ENCODE data around the gene HLA-C.
A peak's percentile ranks its signal among the peaks of the same experiment; 100 is the strongest.

The HLA-C gene

DNA sequence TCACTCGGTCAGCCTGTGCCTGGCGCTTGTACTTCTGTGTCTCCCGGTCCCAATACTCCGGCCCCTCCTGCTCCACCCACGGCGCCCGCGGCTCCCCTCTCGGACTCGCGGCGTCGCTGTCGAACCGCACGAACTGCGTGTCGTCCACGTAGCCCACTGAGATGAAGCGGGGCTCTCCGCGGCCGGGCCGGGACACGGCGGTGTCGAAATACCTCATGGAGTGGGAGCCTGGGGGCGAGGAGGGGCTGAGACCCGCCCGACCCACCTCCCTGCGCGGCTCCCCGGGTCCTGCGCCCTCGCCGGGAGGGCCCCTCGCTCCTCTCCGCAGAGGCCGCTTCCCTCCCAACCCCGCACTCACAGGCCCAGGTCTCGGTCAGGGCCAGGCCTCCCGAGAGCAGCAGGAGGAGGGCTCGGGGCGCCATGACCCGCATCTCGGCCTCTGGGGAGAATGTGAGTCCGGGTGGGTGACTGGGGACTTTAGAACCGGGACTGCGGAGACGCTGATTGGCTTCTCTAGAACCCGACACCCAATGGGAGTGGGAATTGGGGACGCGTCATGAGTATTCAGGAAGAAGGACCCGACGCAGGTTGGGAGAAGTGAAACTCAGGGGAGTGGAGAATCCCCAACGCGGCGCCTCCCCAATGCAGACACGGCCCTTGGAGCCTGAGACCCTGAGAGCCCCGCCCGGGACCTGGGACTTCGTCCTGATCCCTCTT, at the start of gene HLA-C:
Gene HLA-C (minus strand): TSS at position 452 of the 717 bp plus-strand sequence. CDS start 21 bp downstream, at position 431.
- Histone ChIP-seq H3K27ac (ENCODE audit: low read depth, low read length) (peak within 1 kb of the TSS; percentile 81), H3K9me3 (ENCODE audit: control insufficient read depth in 5 of 5, low read length in 5 of 5) (no peaks in the 10 kb centered on the region), H3K27me3 (ENCODE audit: control insufficient read depth in 5 of 5, insufficient read depth in 4 of 5, low read length in 5 of 5) (no peaks in the 10 kb centered on the region), H3K4me1 (ENCODE audit: control insufficient read depth in 5 of 5, insufficient read depth in 5 of 5, low read length in 5 of 5) (peaks cover 0 to 31% (median 20%) of the 10 kb centered on the region in 5 donors), H3K36me3 (ENCODE audit: control insufficient read depth in 5 of 5, insufficient read depth in 5 of 5, low read length in 5 of 5) (peaks cover 0 to 32% (median 13%) of the 10 kb centered on the region in 5 donors), H3K4me3 (ENCODE audit: low read depth in 1 of 5, low read length in 5 of 5) (peak within 1 kb of the TSS; percentile 70 to 78 (median 75)), H3K9ac (ENCODE audit: low read length in 5 of 5) (peak within 1 kb of the TSS; percentile 43 to 87 (median 86))

DNA sequence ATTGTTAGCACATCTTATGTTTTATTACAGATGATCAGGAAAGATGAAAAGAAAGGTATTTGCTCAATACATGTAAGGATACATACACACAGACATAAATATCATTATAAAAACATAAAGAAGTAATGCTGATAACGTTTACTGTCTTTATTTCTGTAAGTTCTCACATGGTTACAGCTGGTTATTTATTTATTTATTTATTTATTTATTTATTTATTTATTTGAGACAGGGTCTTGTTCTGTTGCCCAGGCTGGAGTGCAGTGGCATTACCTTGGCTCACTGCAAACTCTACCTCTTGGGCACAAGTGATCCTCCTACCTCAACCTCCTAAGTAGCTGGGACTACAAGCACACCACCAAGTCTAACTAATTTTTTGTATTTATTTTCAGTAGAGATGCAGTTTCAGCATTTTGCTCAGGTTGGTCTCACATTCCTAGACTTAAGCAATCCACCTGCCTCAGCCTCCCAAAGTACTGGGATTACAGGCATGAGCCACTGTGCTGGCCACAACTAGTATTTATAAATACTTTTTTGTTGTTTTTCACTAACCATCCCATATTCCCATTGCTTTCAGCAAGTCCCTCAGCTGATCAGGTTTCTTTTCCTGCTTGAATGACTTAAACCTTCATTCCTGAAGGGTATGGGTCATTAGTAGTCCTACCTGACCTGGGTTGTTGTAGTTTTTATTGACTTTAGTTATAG, 49.3 kb upstream of the HLA-C start:
- H3K27ac ChIP-seq (ENCODE audit: low read depth, low read length) = no peak overlapping the region
- H3K9ac ChIP-seq (ENCODE audit: low read length in 5 of 5) = no peak overlapping the region
- H3K4me3 ChIP-seq (ENCODE audit: low read depth in 1 of 5, low read length in 5 of 5) = no peak overlapping the region
- H3K9me3 ChIP-seq (ENCODE audit: control insufficient read depth in 5 of 5, low read length in 5 of 5) = no peaks in the 10 kb centered on the region
- H3K27me3 ChIP-seq (ENCODE audit: control insufficient read depth in 5 of 5, insufficient read depth in 4 of 5, low read length in 5 of 5) = peaks cover 0 to 1% (median 0%) of the 10 kb centered on the region in 5 donors
- no peaks in the 10 kb centered on the region for H3K4me1 ChIP-seq (ENCODE audit: control insufficient read depth in 5 of 5, insufficient read depth in 5 of 5, low read length in 5 of 5)
- H3K36me3 ChIP-seq (ENCODE audit: control insufficient read depth in 5 of 5, insufficient read depth in 5 of 5, low read length in 5 of 5) = no peaks in the 10 kb centered on the region

DNA sequence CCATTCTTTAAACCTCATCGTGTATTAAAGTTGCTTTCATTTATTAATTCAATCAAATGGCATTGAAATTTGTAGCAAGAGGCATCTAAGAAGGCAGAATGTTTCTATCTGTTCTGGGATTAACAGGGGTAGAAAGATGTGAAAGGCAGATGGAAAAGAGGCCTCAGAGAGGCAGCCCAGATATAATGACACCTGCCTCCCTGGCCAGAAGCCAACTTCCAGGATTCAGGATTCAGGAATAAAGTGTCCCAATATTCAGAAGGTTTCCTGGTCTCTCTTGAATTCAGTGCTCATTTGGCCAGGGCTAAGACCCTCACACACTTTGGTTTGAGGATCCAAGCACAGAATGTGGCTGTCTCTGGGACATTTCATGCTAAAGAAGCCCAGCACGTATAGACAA, 45.1 kb upstream of the HLA-C start:
- no peak overlapping the region for H3K27ac ChIP-seq (ENCODE audit: low read depth, low read length)
- H3K36me3 ChIP-seq (ENCODE audit: control insufficient read depth in 5 of 5, insufficient read depth in 5 of 5, low read length in 5 of 5) = no peaks in the 10 kb centered on the region

DNA sequence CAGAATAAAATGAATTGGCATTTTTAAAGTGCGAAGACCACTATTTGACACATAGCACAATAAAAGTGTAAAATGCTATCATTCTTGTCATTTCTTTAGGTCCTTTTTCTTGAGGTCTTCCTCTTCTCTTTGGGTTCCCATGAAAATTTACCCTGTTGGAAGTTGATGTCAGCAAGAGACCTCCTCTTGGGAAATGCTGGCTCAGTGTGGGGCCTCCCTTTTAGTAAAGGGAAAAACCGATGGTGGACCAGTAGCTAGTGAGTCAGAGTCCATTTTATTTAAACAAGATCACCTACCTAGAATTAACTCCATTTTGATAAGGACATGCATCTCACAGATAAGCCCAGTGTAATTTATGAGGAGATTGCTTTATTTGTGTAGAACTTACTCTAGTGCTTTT, 37.7 kb upstream of the HLA-C start:
- no peak overlapping the region for H3K4me3 ChIP-seq (ENCODE audit: low read depth in 1 of 5, low read length in 5 of 5)
- no peaks in the 10 kb centered on the region for H3K9me3 ChIP-seq (ENCODE audit: control insufficient read depth in 5 of 5, low read length in 5 of 5)
- H3K36me3 ChIP-seq (ENCODE audit: control insufficient read depth in 5 of 5, insufficient read depth in 5 of 5, low read length in 5 of 5) = no peaks in the 10 kb centered on the region
- H3K4me1 ChIP-seq (ENCODE audit: control insufficient read depth in 5 of 5, insufficient read depth in 5 of 5, low read length in 5 of 5) = peaks cover 0 to 11% (median 9%) of the 10 kb centered on the region in 5 donors
- H3K27me3 ChIP-seq (ENCODE audit: control insufficient read depth in 5 of 5, insufficient read depth in 4 of 5, low read length in 5 of 5) = peaks cover 7 to 35% (median 20%) of the 10 kb centered on the region in 5 donors
- no peak overlapping the region for H3K9ac ChIP-seq (ENCODE audit: low read length in 5 of 5)
- H3K27ac ChIP-seq (ENCODE audit: low read depth, low read length) = no peak overlapping the region

More for the DNA sequence above, 45.1 kb upstream of the HLA-C start:
- Histone ChIP-seq H3K9me3 (ENCODE audit: control insufficient read depth in 5 of 5, low read length in 5 of 5) (no peaks in the 10 kb centered on the region), H3K4me3 (ENCODE audit: low read depth in 1 of 5, low read length in 5 of 5) (no peak overlapping the region), H3K4me1 (ENCODE audit: control insufficient read depth in 5 of 5, insufficient read depth in 5 of 5, low read length in 5 of 5) (no peaks in the 10 kb centered on the region), H3K9ac (ENCODE audit: low read length in 5 of 5) (no peak overlapping the region), H3K27me3 (ENCODE audit: control insufficient read depth in 5 of 5, insufficient read depth in 4 of 5, low read length in 5 of 5) (peaks cover 0 to 4% (median 3%) of the 10 kb centered on the region in 5 donors)

DNA sequence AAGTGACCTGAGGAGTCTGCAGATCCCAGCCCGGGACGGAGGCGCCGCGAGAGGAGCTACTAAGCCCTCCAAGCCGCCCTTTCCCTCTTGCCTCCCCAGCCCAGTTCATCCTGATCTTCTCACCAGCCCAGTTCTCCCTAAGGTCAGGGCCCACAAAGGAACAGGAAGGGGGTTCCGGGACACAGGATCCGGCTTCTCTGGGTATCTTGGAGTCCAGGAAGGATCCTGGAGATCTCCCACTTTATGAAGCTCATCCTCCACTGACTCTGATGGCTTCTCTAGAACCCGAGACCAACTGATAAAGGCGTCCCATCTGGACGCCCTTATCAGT, 36.9 kb upstream of the HLA-C start:
- Histone ChIP-seq H3K9ac (ENCODE audit: low read length in 5 of 5) (no peak overlapping the region), H3K27ac (ENCODE audit: low read depth, low read length) (no peak overlapping the region), H3K36me3 (ENCODE audit: control insufficient read depth in 5 of 5, insufficient read depth in 5 of 5, low read length in 5 of 5) (no peaks in the 10 kb centered on the region), H3K4me1 (ENCODE audit: control insufficient read depth in 5 of 5, insufficient read depth in 5 of 5, low read length in 5 of 5) (peaks cover 0 to 11% (median 9%) of the 10 kb centered on the region in 5 donors), H3K9me3 (ENCODE audit: control insufficient read depth in 5 of 5, low read length in 5 of 5) (no peaks in the 10 kb centered on the region), H3K4me3 (ENCODE audit: low read depth in 1 of 5, low read length in 5 of 5) (peak overlapping the region in 3 of 5 donors; percentile 2 to 55 (median 52)), H3K27me3 (ENCODE audit: control insufficient read depth in 5 of 5, insufficient read depth in 4 of 5, low read length in 5 of 5) (peaks cover 7 to 35% (median 20%) of the 10 kb centered on the region in 5 donors)

DNA sequence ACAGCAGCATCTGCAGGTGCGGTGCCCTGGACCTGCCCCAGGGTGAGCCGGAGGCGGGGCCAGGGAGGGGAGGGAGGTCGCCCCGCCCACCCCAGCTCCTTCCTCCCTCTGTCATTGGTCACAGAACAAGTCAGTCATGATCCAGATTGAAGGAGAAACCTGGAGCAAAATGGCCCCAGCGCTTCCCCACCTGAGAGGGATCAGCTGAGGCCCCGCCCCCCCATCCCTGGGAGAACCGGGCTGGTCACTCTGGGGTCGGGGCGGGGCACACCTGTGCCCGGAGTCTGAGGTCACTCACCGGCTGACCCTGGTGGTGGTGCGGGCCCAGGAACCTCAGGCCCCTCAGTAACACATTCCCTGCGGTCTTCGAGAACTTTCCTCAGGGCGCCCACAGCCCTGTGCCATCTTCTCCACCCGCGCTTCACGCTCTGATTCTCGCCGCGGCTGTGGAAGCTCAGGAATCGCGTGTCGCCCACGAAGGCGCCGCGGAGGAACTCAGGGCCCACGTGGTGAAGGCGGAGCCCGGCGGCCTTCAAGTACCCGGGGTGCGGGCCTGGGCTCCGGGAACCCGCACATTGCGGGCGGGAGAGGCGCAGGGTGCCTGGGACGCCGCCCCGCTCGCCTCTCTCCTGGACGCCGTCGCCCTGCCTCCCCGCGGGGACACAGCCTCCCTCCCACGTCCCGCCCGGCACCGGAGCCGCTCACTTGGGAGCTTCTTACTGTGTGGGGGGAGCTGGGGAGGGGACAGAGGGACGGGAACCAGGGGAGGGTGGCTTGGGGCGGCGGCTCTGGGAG, 36.4 kb upstream of the HLA-C start:
- H3K9me3 ChIP-seq (ENCODE audit: control insufficient read depth in 5 of 5, low read length in 5 of 5) = no peaks in the 10 kb centered on the region
- peaks cover 0 to 11% (median 9%) of the 10 kb centered on the region in 5 donors for H3K4me1 ChIP-seq (ENCODE audit: control insufficient read depth in 5 of 5, insufficient read depth in 5 of 5, low read length in 5 of 5)
- no peak overlapping the region for H3K27ac ChIP-seq (ENCODE audit: low read depth, low read length)
- H3K36me3 ChIP-seq (ENCODE audit: control insufficient read depth in 5 of 5, insufficient read depth in 5 of 5, low read length in 5 of 5) = no peaks in the 10 kb centered on the region
- H3K9ac ChIP-seq (ENCODE audit: low read length in 5 of 5) = no peak overlapping the region
- H3K4me3 ChIP-seq (ENCODE audit: low read depth in 1 of 5, low read length in 5 of 5) = peak overlapping the region in 4 of 5 donors; percentile 2 to 55 (median 43)
- H3K27me3 ChIP-seq (ENCODE audit: control insufficient read depth in 5 of 5, insufficient read depth in 4 of 5, low read length in 5 of 5) = peaks cover 7 to 35% (median 23%) of the 10 kb centered on the region in 5 donors

DNA sequence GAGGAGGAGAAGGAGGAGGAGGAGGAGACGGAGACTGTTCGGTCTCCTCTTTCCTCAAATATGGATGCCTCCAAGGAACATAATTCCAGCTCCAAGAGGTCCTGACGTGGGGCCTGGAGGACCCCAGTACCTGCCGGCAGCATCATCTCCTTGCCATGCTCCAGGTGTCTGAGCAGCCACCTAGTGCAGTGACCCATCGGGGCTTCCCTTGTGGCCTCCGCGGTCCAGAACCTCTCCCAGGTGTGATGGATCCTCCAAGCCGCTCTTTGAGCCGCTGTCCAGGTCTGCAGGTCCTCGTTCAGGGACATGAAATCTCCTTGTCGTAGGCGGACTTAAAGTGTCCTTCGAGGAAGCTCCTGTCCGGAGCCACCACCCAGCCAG, 35.8 kb upstream of the HLA-C start:
- no peaks in the 10 kb centered on the region for H3K36me3 ChIP-seq (ENCODE audit: control insufficient read depth in 5 of 5, insufficient read depth in 5 of 5, low read length in 5 of 5)
- H3K27ac ChIP-seq (ENCODE audit: low read depth, low read length) = no peak overlapping the region
- H3K9me3 ChIP-seq (ENCODE audit: control insufficient read depth in 5 of 5, low read length in 5 of 5) = no peaks in the 10 kb centered on the region
- no peak overlapping the region for H3K9ac ChIP-seq (ENCODE audit: low read length in 5 of 5)
- peaks cover 4 to 35% (median 26%) of the 10 kb centered on the region in 5 donors for H3K27me3 ChIP-seq (ENCODE audit: control insufficient read depth in 5 of 5, insufficient read depth in 4 of 5, low read length in 5 of 5)
- peak overlapping the region in 1 of 5 donors; percentile 34 for H3K4me3 ChIP-seq (ENCODE audit: low read depth in 1 of 5, low read length in 5 of 5)
- peaks cover 0 to 11% (median 9%) of the 10 kb centered on the region in 5 donors for H3K4me1 ChIP-seq (ENCODE audit: control insufficient read depth in 5 of 5, insufficient read depth in 5 of 5, low read length in 5 of 5)

DNA sequence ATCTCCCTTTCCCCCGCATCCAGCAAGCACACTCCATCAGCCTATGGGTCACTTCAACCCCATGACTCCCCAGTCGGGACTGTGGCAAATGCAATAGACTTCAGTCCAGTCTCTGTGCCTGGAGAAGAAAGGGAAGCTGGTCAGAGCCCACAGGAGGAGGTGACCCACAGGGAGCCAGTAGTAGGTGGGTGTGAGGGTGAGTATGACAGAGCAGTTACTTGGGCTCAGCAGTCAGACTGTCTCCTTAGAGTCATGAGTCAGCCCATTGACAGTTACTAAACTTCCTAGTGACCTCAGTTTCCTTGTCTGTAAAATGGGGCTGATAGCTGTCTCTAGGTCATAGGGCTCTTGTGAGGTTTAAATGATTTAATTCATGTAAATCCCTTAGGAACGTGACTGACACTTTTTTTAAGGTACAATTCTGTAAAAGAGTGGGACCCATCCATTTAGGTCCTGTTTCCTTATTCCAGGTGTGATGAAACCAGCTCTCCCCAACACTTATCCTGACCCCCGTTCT, 33.9 kb upstream of the HLA-C start:
- no peak overlapping the region for H3K9ac ChIP-seq (ENCODE audit: low read length in 5 of 5)
- H3K27me3 ChIP-seq (ENCODE audit: control insufficient read depth in 5 of 5, insufficient read depth in 4 of 5, low read length in 5 of 5) = peaks cover 8 to 31% (median 26%) of the 10 kb centered on the region in 5 donors
- H3K9me3 ChIP-seq (ENCODE audit: control insufficient read depth in 5 of 5, low read length in 5 of 5) = no peaks in the 10 kb centered on the region
- H3K27ac ChIP-seq (ENCODE audit: low read depth, low read length) = no peak overlapping the region
- H3K36me3 ChIP-seq (ENCODE audit: control insufficient read depth in 5 of 5, insufficient read depth in 5 of 5, low read length in 5 of 5) = no peaks in the 10 kb centered on the region
- no peak overlapping the region for H3K4me3 ChIP-seq (ENCODE audit: low read depth in 1 of 5, low read length in 5 of 5)
- H3K4me1 ChIP-seq (ENCODE audit: control insufficient read depth in 5 of 5, insufficient read depth in 5 of 5, low read length in 5 of 5) = peaks cover 0 to 11% (median 9%) of the 10 kb centered on the region in 5 donors

DNA sequence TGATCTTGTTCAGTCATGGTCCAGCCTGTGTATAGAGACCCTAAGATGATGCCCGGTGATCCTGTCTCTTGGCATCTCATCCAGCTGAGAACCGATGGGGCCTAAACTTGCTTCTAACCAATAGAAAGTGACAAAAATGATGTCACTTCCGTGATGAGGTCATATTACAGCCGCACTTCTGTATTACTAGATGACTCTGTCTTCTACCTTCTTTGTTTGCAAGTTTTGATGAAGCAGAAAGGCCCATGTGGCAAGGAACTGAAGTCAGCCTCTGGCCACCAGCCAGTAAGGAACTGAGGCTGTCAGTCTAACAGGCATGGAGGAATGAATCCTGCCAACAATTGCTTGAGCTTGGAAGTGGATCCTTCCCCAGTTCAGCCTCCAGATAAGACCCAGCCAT, 32.8 kb upstream of the HLA-C start:
- no peaks in the 10 kb centered on the region for H3K9me3 ChIP-seq (ENCODE audit: control insufficient read depth in 5 of 5, low read length in 5 of 5)
- H3K27ac ChIP-seq (ENCODE audit: low read depth, low read length) = no peak overlapping the region
- no peak overlapping the region for H3K9ac ChIP-seq (ENCODE audit: low read length in 5 of 5)
- no peaks in the 10 kb centered on the region for H3K36me3 ChIP-seq (ENCODE audit: control insufficient read depth in 5 of 5, insufficient read depth in 5 of 5, low read length in 5 of 5)
- peaks cover 0 to 11% (median 9%) of the 10 kb centered on the region in 5 donors for H3K4me1 ChIP-seq (ENCODE audit: control insufficient read depth in 5 of 5, insufficient read depth in 5 of 5, low read length in 5 of 5)
- peaks cover 8 to 25% (median 20%) of the 10 kb centered on the region in 5 donors for H3K27me3 ChIP-seq (ENCODE audit: control insufficient read depth in 5 of 5, insufficient read depth in 4 of 5, low read length in 5 of 5)
- no peak overlapping the region for H3K4me3 ChIP-seq (ENCODE audit: low read depth in 1 of 5, low read length in 5 of 5)
